SU-DHL-6 (cell line): Measurements from ENCODE around the gene MATCAP1.

ENCODE experiments used
- H2AFZ ChIP-seq: fragments of 200-600 bp; sonication (generic); 2 replicates; pipeline ENCODE4 v1.6.1; 2014; ENCODE audit warnings: low read depth, mild to moderate bottlenecking, moderate library complexity, mixed read lengths, antibody characterized with exemption, low read length; ENCODE audit not compliant: severe bottlenecking
- H3F3A ChIP-seq: fragments of 200-600 bp; shearing (Covaris generic); 2 replicates; pipeline ENCODE4 v1.6.0; 2016; ENCODE audit warnings: antibody characterized with exemption, mild to moderate bottlenecking; ENCODE audit not compliant: insufficient read depth
- H3K27ac ChIP-seq: fragments of 200-600 bp; sonication (generic); 2 replicates; pipeline ENCODE4 v1.5.1; 2016; ENCODE audit warnings: low read depth, mild to moderate bottlenecking, low read length, moderate library complexity, mixed read lengths
- H3K27me3 ChIP-seq: fragments of 200-600 bp; sonication (generic), shearing (Covaris generic); 2 replicates; pipeline ENCODE4 v1.6.0; 2014; ENCODE audit warnings: mild to moderate bottlenecking, low read length
- H3K36me3 ChIP-seq: fragments of 200-600 bp; sonication (generic); 2 replicates; pipeline ENCODE4 v1.6.1; 2014; ENCODE audit warnings: mild to moderate bottlenecking, low read length, mixed read lengths
- H3K4me2 ChIP-seq: fragments of 300-600, 200-600 bp; shearing (Covaris generic), sonication (generic); 2 replicates; pipeline ENCODE4 v1.6.0; 2014; ENCODE audit warnings: low read length, low read depth, mild to moderate bottlenecking; ENCODE audit not compliant: poor library complexity, severe bottlenecking
- H3K4me3 ChIP-seq: fragments of 200-600 bp; sonication (generic); 2 replicates; pipeline ENCODE4 v1.5.1; 2014; ENCODE audit warnings: antibody characterized with exemption, low read length, mild to moderate bottlenecking, mixed read lengths; ENCODE audit not compliant: insufficient read depth, poor library complexity, severe bottlenecking
- H3K79me2 ChIP-seq: fragments of 200-600 bp; sonication (generic); 2 replicates; pipeline ENCODE4 v1.6.1; 2014; ENCODE audit warnings: mild to moderate bottlenecking, low read length, moderate library complexity; ENCODE audit not compliant: insufficient read depth
- H3K9ac ChIP-seq: fragments of 200-600 bp; sonication (generic); 2 replicates; pipeline ENCODE4 v1.7.0; 2014; ENCODE audit warnings: mild to moderate bottlenecking, low read length
- H3K9me2 ChIP-seq: fragments of 200-600 bp; sonication (generic); replicated peaks from 2 replicates; pipeline ENCODE4 v1.6.1; 2014; ENCODE audit warnings: low read length; ENCODE audit not compliant: insufficient read depth
- H3K9me3 ChIP-seq: fragments of 200-600 bp; sonication (generic); 2 replicates; pipeline ENCODE4 v1.6.1; 2014; ENCODE audit warnings: low read length, mixed read lengths; ENCODE audit not compliant: insufficient read depth
- H4K20me1 ChIP-seq: fragments of 200-600 bp; sonication (generic); 2 replicates; pipeline ENCODE4 v1.6.1; 2014; ENCODE audit warnings: low read depth, mild to moderate bottlenecking, antibody characterized with exemption, low read length, moderate library complexity, mixed read lengths
- CTCF ChIP-seq: fragments of 200-600 bp; sonication (generic); IDR thresholded peaks from one replicate; pipeline ENCODE4 v1.5.1; 2017; ENCODE audit warnings: antibody characterized with exemption, mild to moderate bottlenecking, low read length, moderate library complexity; ENCODE audit not compliant: insufficient read depth, poor library complexity, severe bottlenecking
- EZH2phosphoT487 ChIP-seq: fragments of 200-600 bp; sonication (generic), shearing (Covaris generic); conservative IDR thresholded peaks from 2 replicates; pipeline ENCODE4 v1.6.1; 2018; ENCODE audit warnings: mild to moderate bottlenecking, antibody characterized with exemption, low read length, moderate library complexity, mixed read lengths

Gene MATCAP1

GRCh38 chr16:67179421-67180080 is 4.2 kb downstream of the MATCAP1 start:
- no peak for TF ChIP-seq CTCF
- TF ChIP-seq EZH2phosphoT487, result no peak
- Histone ChIP-seq H3K9me2 (no peaks in the 10 kb centered on the region), H3F3A (no peaks in the 10 kb centered on the region), H3K4me3 (no peak overlapping the region), H3K9ac (no peak overlapping the region), H2AFZ (no peak overlapping the region), H4K20me1 (no peaks in the 10 kb centered on the region), H3K9me3 (no peaks in the 10 kb centered on the region), H3K27me3 (no peaks in the 10 kb centered on the region), H3K79me2 (no peaks in the 10 kb centered on the region), H3K4me2 (no peak overlapping the region), H3K27ac (no peak overlapping the region), H3K36me3 (no peaks in the 10 kb centered on the region)

GRCh38 chr16:67177743-67178699 is 5.7 kb downstream of the MATCAP1 start:
- no peaks in the 10 kb centered on the region for H3K27me3 ChIP-seq
- H3K9me2 ChIP-seq, result no peaks in the 10 kb centered on the region
- H3K27ac ChIP-seq, result no peak overlapping the region
- TF ChIP-seq EZH2phosphoT487 (no peak), CTCF (no peak)
- no peak overlapping the region for H2AFZ ChIP-seq
- H4K20me1 ChIP-seq, result no peaks in the 10 kb centered on the region
- H3K79me2 ChIP-seq, result no peaks in the 10 kb centered on the region
- H3K36me3 ChIP-seq, result no peaks in the 10 kb centered on the region
- no peaks in the 10 kb centered on the region for H3K9me3 ChIP-seq
- no peak overlapping the region for H3K4me3 ChIP-seq
- no peak overlapping the region for H3K9ac ChIP-seq
- no peaks in the 10 kb centered on the region for H3F3A ChIP-seq
- no peak overlapping the region for H3K4me2 ChIP-seq

DNA sequence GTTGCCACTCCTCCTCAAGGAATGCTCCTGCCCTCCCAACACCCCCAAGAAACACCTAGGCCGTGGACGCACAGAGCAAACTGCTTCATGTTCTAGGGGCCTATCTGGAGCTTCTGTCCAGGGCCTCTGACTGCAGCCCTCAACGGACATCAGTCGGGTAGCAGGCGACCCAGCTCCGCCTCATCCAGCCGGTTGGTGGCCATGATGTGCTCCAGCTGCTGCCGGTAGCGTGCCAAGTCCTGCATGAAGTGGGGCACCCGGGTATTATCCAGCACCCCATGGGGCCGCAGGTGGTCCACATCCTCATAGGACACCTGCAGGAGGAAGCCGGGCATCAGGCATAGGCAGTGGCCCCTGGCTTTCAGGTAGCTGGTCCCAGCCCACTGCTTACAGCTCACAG is 7.1 kb downstream of the MATCAP1 start:
- Histone ChIP-seq H3K4me2 (no peak overlapping the region), H3K27me3 (no peaks in the 10 kb centered on the region), H3F3A (no peaks in the 10 kb centered on the region), H2AFZ (no peak overlapping the region), H3K9me2 (no peaks in the 10 kb centered on the region), H3K9ac (no peak overlapping the region), H4K20me1 (no peaks in the 10 kb centered on the region), H3K4me3 (no peak overlapping the region), H3K9me3 (no peaks in the 10 kb centered on the region), H3K27ac (no peak overlapping the region), H3K79me2 (no peaks in the 10 kb centered on the region), H3K36me3 (no peaks in the 10 kb centered on the region)
- TF ChIP-seq EZH2phosphoT487 (no peak), CTCF (no peak)
